Upper lobe of right lung (tissue), 1 donor: ENCODE data around the gene NEK10. TPM values are rescaled to one million over a fixed set of nuclear protein-coding genes. Genes with fewer than 3 reads are reported as not detected.

Source experiments
- ATAC-seq: fragments of 200-7000 bp; cut with Tn5 transposase; one replicate; pipeline ENCODE4 v1.9.1; 2020; ENCODE audit warnings: mild to moderate bottlenecking, moderate library complexity
- DNase-seq: peaks from one replicate; pipeline ENCODE4 v3.0.0-alpha.2; 2020
- H3K27ac ChIP-seq: fragments of 200-600 bp; one replicate; pipeline ENCODE4 v1.8.0; 2022
- H3K27me3 ChIP-seq: fragments of 200-600 bp; one replicate; pipeline ENCODE4 v1.8.0; 2022; ENCODE audit warnings: mild to moderate bottlenecking
- H3K36me3 ChIP-seq: fragments of 200-600 bp; one replicate; pipeline ENCODE4 v1.8.0; 2022
- H3K4me1 ChIP-seq: fragments of 200-600 bp; one replicate; pipeline ENCODE4 v1.8.0; 2022
- H3K4me3 ChIP-seq: fragments of 200-600 bp; one replicate; pipeline ENCODE4 v1.8.0; 2022; ENCODE audit warnings: mild to moderate bottlenecking
- H3K9me3 ChIP-seq: fragments of 200-600 bp; one replicate; pipeline ENCODE4 v1.8.0; 2022
- CTCF ChIP-seq: fragments of 200-600 bp; IDR thresholded peaks from one replicate; pipeline ENCODE4 v1.8.0; 2022; ENCODE audit warnings: antibody characterized with exemption
- intact Hi-C: fragments of 100-400 bp; cut with DNase I; formaldehyde crosslinking; loops from one replicate; pipeline ENCODE4 v1.11.0; 2022
- total RNA-seq: library from RNA; stranded (reverse); fragmentation: NEBNext Ultra II Directional; extraction: Animal tissue kit (Norgen Biotek cat#: 25700); gene quantifications from one replicate; pipeline ENCODE4 v1.2.1, GENCODE V29; 2021
- donor health status: DM: no; HTN: yes; CAD: no; lungs with severe emphysema.

The NEK10 gene
- total RNA-seq, 1 donor from 2014 or later: 0.49 TPM

GRCh38 chr3:27366062-27366591, 3.1 kb downstream of the NEK10 start:
- no peak overlapping the region for H3K27ac ChIP-seq
- no peaks in the 10 kb centered on the region for H3K36me3 ChIP-seq
- no peak for DNase-seq

GRCh38 chr3:27360113-27361078, 8.8 kb downstream of the NEK10 start:
- no peaks in the 10 kb centered on the region for H3K36me3 ChIP-seq
- H3K4me1 ChIP-seq: no peaks in the 10 kb centered on the region
- TF ChIP-seq CTCF: no peak
- no peak for ATAC-seq
- H3K4me3 ChIP-seq: no peak overlapping the region
- no peaks in the 10 kb centered on the region for H3K9me3 ChIP-seq
- no peak overlapping the region for H3K27ac ChIP-seq
- H3K27me3 ChIP-seq: no peaks in the 10 kb centered on the region
- DNase-seq: no peak
- intact Hi-C loops: no loop called here

More at GRCh38 chr3:27366062-27366591, 3.1 kb downstream of the NEK10 start:
- TF ChIP-seq CTCF: no peak
- no peak for ATAC-seq
- Histone ChIP-seq H3K27me3 (no peaks in the 10 kb centered on the region), H3K4me3 (no peak overlapping the region), H3K9me3 (no peaks in the 10 kb centered on the region), H3K4me1 (peaks cover 3% of the 10 kb centered on the region)
- intact Hi-C loops: no loop called here

GRCh38 chr3:27358372-27358771, 10.8 kb downstream of the NEK10 start:
- no peak for TF ChIP-seq CTCF
- no peak for DNase-seq
- intact Hi-C loops: no loop called here
- Histone ChIP-seq H3K36me3 (no peaks in the 10 kb centered on the region), H3K4me3 (no peak overlapping the region), H3K4me1 (no peaks in the 10 kb centered on the region), H3K27me3 (no peaks in the 10 kb centered on the region), H3K27ac (no peak overlapping the region), H3K9me3 (no peaks in the 10 kb centered on the region)
- no peak for ATAC-seq

- Histone ChIP-seq H3K4me1 (no peaks in the 10 kb centered on the region), H3K36me3 (no peaks in the 10 kb centered on the region), H3K27me3 (no peaks in the 10 kb centered on the region), H3K9me3 (no peaks in the 10 kb centered on the region), H3K4me3 (no peak overlapping the region), H3K27ac (no peak overlapping the region)
- intact Hi-C loops: no loop called here
- no peak for DNase-seq
- peak; percentile 65 for TF ChIP-seq CTCF
- peak; percentile 95 for ATAC-seq
Observed at GRCh38 chr3:27357665-27358258, 11.4 kb downstream of the NEK10 start.

- Histone ChIP-seq H3K27ac (no peak overlapping the region), H3K4me1 (no peaks in the 10 kb centered on the region), H3K9me3 (no peaks in the 10 kb centered on the region), H3K27me3 (no peaks in the 10 kb centered on the region), H3K4me3 (no peak overlapping the region), H3K36me3 (no peaks in the 10 kb centered on the region)
- intact Hi-C loops: no loop called here
- DNase-seq (no peak), ATAC-seq (no peak)
- no peak for TF ChIP-seq CTCF
Observed at GRCh38 chr3:27356976-27357375, 12.2 kb downstream of the NEK10 start.
